ENCODE data around the gene BPHL.

Gene BPHL

GRCh38 chr6:3157131-3157933 lies 38.8 kb downstream of the BPHL start, which contains the start of gene TUBB2A:
TSS of gene TUBB2A (minus strand) at chr6:3157544. CDS start at chr6:3157463, 81 bp downstream.
- Histone ChIP-seq H3K4me3 (ENCODE audit: low read depth in 1 of 2, low read length in 2 of 2) (peak within 1 kb of the TSS; percentile 39 to 65; a peak in 3 of 4 replicates), H3K4me2 (ENCODE audit: insufficient read depth, low read length) (peak within 1 kb of the TSS; percentile 96), H3K9me3 (ENCODE audit: insufficient read depth, low read length, severe bottlenecking) (no peaks in the 10 kb centered on the region), H3K4me1 (ENCODE audit: insufficient read depth, low read length) (peaks cover 25% of the 10 kb centered on the region), H3K9ac (ENCODE audit: low read depth, low read length) (peak within 1 kb of the TSS; percentile 63), H3K27ac (ENCODE audit: low read length) (no peak within 1 kb of the TSS; the same call in 1 of the 2 replicates), H3K27me3 (ENCODE audit: insufficient read depth, low read length, poor library complexity) (peaks cover 39% of the 10 kb centered on the region), H2AFZ (ENCODE audit: low read depth, low read length) (peak within 1 kb of the TSS; percentile 73), H3K36me3 (ENCODE audit: insufficient read depth, low read length) (no peaks in the 10 kb centered on the region), H3K79me2 (ENCODE audit: insufficient read depth, low read length) (no peaks in the 10 kb centered on the region), H4K20me1 (ENCODE audit: insufficient read depth, low read length) (no peaks in the 10 kb centered on the region)
- DNase-seq = peak; percentile 76
- peak; percentile 85 for ATAC-seq (ENCODE audit: insufficient read depth, low read depth)
- TF ChIP-seq CTCF (IDR thresholded peaks at IDR 0.05; ENCODE audit: borderline replicate concordance, extremely low read depth, low read length, poor library complexity, severe bottlenecking) = peak; percentile 53
- TF ChIP-seq EZH2 (IDR thresholded peaks at IDR 0.05; ENCODE audit: borderline replicate concordance, low read depth, low read length, severe bottlenecking) = no peak

- Histone ChIP-seq H2AFZ (ENCODE audit: low read depth, low read length) (no peak overlapping the region), H3K27me3 (ENCODE audit: insufficient read depth, low read length, poor library complexity) (peaks cover 63% of the 10 kb centered on the region), H3K36me3 (ENCODE audit: insufficient read depth, low read length) (no peaks in the 10 kb centered on the region), H3K9me3 (ENCODE audit: insufficient read depth, low read length, severe bottlenecking) (no peaks in the 10 kb centered on the region), H3K27ac (ENCODE audit: low read length) (no peak overlapping the region), H4K20me1 (ENCODE audit: insufficient read depth, low read length) (no peaks in the 10 kb centered on the region), H3K4me2 (ENCODE audit: insufficient read depth, low read length) (no peak overlapping the region), H3K9ac (ENCODE audit: low read depth, low read length) (no peak overlapping the region), H3K79me2 (ENCODE audit: insufficient read depth, low read length) (no peaks in the 10 kb centered on the region), H3K4me1 (ENCODE audit: insufficient read depth, low read length) (peaks cover 38% of the 10 kb centered on the region), H3K4me3 (ENCODE audit: low read depth in 1 of 2, low read length in 2 of 2) (no peak overlapping the region)
- TF ChIP-seq EZH2 (IDR thresholded peaks at IDR 0.05; ENCODE audit: borderline replicate concordance, low read depth, low read length, severe bottlenecking) (no peak), CTCF (IDR thresholded peaks at IDR 0.05; ENCODE audit: borderline replicate concordance, extremely low read depth, low read length, poor library complexity, severe bottlenecking) (no peak)
- DNase-seq (peak; percentile 9), ATAC-seq (ENCODE audit: insufficient read depth, low read depth) (no peak)
These were observed 41.6 kb downstream of the BPHL start for GRCh38 chr6:3159805-3160781.

- DNase-seq = no peak
- H3K4me3 ChIP-seq (ENCODE audit: low read depth in 1 of 2, low read length in 2 of 2) = no peak overlapping the region
These were observed 43.6 kb downstream of the BPHL start for GRCh38 chr6:3162067-3162497.

More at GRCh38 chr6:3162067-3162497, 43.6 kb downstream of the BPHL start:
- H4K20me1 ChIP-seq (ENCODE audit: insufficient read depth, low read length) = no peaks in the 10 kb centered on the region
- H3K36me3 ChIP-seq (ENCODE audit: insufficient read depth, low read length) = no peaks in the 10 kb centered on the region
- H3K27ac ChIP-seq (ENCODE audit: low read length) = no peak overlapping the region
- H3K4me2 ChIP-seq (ENCODE audit: insufficient read depth, low read length) = no peak overlapping the region
- TF ChIP-seq CTCF (IDR thresholded peaks at IDR 0.05; ENCODE audit: borderline replicate concordance, extremely low read depth, low read length, poor library complexity, severe bottlenecking) (no peak), EZH2 (IDR thresholded peaks at IDR 0.05; ENCODE audit: borderline replicate concordance, low read depth, low read length, severe bottlenecking) (peak; percentile 5)
- H3K4me1 ChIP-seq (ENCODE audit: insufficient read depth, low read length) = peaks cover 31% of the 10 kb centered on the region
- no peak overlapping the region for H3K9ac ChIP-seq (ENCODE audit: low read depth, low read length)
- no peaks in the 10 kb centered on the region for H3K9me3 ChIP-seq (ENCODE audit: insufficient read depth, low read length, severe bottlenecking)
- no peak for ATAC-seq (ENCODE audit: insufficient read depth, low read depth)
- H3K27me3 ChIP-seq (ENCODE audit: insufficient read depth, low read length, poor library complexity) = peaks cover 69% of the 10 kb centered on the region
- no peak overlapping the region for H2AFZ ChIP-seq (ENCODE audit: low read depth, low read length)
- no peaks in the 10 kb centered on the region for H3K79me2 ChIP-seq (ENCODE audit: insufficient read depth, low read length)
